HG03045 (cell line): ENCODE measurements around the gene STPG2.

ENCODE experiments used
- ATAC-seq: cut with Tn5 transposase; IDR thresholded peaks from one replicate; pipeline ENCODE4 v1.9.1; 2021; ENCODE audit warnings: mild to moderate bottlenecking, moderate library complexity; ENCODE audit not compliant: unreplicated experiment

Gene STPG2

DNA sequence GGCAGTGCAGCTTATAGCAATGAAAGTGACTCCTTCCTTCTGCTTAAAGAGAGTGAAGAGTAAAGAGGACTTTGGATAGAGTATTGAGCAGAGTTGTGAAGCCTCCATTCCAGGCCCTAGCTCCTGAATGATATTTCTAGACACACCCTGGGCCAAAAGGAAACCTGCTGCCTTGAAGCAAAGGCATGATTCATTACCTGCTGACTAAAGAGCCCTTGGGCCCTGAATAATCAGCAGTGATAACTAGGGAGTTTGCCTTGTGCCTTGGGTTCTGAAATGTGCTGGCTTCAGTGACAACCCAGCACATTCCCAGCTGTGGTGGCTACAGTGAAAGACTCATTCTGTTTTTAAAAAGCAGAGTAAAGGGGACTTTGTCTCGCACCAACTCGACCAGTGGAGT is 49.2 kb downstream of the STPG2 start:
- ATAC-seq, result no peak

DNA sequence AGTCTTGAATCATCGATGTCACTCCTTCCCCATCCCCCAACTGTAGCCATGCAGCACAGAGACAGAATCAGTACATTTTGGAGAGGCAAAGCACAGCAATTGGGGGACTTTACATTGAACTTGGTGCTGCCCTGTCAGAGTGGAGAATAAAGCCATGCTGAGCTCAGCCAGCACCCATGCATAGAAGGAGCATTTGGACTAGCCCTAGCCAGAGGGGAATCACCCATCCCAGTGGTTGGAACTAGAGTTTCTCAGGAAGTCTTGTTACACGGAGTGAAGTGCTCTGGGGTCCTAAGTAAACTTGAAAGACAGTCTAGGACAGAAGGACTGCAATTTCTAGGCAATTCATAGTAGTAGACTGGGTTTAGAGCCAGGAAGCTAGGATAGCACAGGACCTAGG is 49.6 kb downstream of the STPG2 start:
- no peak for ATAC-seq

DNA sequence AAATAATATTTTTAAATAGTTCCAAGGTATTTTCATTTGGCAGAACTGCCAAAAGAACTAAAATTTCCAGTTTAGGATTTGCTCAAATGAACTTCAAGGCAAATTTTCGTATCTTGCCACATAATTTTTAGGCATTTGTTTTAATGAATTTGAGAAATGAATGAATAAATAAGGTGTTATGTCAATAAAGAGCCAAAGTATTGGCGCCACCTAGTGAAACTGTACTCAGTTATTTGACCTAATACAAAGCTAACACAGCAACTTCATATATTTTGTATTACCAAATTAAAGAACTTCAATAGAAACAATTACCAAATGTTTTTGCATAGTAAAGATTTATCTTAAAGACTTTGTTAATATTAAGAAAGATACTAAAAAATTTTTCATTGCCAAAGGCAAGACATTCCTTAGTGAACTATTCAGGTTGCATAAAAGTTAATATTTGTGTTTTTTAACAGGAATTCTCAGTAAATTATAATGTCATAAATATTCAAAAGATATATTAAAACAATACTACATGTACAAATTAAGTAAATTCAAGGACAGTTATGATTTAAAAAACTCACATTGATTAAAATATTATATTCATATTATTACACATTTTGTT is 50.3 kb downstream of the STPG2 start:
- ATAC-seq, result no peak

DNA sequence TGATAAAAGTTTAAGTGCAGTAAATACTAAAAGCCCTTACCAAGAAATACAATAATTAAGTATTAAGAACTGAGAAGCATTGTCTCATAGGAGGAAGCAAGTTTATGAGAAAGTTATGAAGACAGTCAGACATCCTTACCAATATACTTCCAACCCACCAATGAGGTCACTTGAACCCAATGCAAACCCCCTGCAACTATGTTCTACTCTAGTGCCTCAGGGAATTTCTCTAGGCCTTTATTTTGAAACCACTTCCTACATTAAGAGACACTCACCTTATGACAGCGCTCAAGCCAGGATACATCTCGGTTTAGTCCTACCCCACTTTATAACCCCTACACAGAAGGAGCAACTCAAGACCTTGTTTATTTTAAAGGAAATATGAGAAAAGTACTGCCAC is 61.3 kb downstream of the STPG2 start:
- no peak for ATAC-seq

DNA sequence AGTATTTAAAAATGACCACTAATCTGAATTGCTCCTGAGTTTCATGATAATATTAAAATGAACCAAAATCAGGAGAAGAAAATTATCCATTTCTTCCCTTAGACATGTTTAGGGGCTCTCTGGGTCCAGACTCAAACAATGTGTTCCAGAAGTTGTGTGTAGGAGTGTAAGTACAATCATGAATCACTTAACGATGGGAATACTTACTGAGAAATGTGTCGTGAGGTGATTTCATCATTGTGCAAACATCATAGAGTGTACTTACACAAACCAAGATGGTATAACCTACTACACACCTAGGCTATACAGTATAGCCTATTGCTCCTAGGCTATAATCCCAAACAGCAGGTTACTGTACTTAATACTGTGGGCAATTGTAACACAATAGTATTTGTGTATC is 74.8 kb downstream of the STPG2 start:
- ATAC-seq, result no peak

DNA sequence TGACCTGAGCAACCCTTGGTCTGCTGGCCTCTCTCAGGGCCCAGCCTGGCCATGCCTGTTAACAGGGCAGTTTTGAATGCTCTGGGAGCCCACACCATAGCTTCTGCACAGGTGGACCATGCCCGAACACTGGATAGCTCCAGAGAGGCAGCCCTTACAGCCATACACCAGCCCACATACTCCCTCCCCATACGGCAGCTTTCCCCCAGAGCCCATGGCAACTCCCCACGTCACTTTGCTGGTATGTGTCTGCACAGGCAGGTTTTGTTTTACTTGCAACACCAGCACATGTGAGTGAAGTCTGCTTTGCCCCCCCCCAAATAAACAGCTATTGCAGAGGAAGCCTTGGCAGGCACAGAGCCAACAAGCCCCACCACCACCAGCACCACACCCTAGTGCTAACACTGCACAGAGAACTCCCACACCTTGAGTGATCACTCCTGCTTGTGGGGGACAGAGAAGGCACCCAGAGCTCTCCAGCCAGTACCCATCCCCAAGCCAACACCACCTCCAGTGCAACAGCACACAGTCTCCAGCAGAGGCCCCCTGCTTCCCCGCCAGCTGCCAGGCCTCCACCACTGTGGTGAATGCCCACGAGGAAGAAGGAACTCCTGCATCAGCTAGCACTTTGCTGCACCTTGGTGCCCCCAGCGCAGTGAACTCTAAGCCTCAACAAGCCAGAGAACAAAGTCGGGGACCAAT is 87.3 kb downstream of the STPG2 start:
- no peak for ATAC-seq

DNA sequence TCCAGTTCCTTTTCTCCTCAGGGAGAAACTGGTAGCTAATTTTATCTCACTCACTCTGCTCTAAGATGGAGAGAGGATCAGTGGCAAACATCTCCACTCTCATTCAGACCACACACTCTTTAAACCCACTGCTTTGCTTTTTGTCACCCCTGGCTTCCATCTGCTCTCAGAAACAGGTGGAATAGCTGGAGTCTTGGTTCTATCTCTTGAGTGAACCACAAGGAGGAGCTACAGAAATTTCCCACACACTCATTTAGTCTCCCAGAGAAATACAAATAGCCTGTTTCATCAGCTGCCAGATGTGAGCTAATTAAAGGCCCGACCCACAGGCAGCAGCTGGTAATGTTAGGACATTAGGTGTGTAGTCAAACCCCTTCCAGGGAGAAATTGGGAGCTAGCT is 96.6 kb downstream of the STPG2 start:
- ATAC-seq, result no peak

DNA sequence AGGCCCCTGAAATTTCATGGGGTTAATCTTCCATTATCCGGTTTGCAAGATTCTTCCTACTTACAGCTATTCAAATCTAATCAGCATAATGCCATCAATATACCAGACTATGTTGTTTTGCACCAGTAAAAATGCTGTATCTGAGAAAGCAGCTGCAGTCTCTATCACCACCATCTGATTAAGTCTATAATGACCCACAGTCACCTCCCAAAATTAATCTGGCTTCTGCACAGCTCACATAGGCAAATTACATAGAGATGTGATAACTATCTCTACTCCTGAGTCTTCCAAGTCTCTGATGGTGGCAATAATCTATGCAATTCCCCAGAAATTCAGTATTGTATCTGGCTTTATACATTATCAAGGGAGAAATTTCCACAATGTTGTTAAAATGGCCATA is 113.2 kb downstream of the STPG2 start:
- no peak for ATAC-seq

DNA sequence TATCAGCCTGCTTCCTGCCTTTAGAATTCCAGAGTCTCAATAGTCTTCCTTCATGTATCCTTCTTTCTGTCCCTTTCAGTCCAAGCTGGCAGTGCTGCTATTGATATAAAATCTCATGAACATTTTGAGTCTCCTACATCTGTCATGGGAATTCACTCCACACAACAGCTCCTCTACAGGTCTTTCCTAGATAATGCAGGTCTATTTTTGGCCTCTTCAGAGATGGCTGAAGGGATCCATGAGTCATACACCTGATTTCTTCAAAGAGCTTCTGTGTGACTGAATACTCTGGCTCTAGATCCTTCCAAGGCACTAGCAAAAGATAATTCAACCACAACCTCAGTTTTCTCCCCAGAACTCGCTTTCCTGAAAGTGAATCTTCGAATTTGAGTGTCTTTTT is 115.4 kb downstream of the STPG2 start:
- ATAC-seq, result no peak

DNA sequence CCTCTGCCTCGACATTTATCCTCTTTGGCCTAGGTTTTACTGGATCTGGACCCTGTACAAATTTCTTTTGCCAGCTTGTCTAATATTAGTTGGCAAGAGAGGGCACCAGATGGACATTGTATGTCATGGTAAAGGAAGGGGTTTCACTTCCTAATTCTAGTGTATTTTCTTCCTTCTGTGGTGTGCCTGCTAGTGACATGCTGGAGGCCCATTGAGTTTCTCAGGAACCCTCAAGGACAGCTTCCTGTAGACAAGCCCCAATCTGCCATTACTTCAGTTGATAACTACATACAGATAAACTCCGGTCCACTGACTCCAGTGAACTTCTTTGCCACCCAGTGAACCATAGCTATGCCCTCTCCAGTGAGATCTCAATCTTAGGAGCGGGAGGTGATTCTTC is 116.9 kb downstream of the STPG2 start:
- no peak for ATAC-seq

DNA sequence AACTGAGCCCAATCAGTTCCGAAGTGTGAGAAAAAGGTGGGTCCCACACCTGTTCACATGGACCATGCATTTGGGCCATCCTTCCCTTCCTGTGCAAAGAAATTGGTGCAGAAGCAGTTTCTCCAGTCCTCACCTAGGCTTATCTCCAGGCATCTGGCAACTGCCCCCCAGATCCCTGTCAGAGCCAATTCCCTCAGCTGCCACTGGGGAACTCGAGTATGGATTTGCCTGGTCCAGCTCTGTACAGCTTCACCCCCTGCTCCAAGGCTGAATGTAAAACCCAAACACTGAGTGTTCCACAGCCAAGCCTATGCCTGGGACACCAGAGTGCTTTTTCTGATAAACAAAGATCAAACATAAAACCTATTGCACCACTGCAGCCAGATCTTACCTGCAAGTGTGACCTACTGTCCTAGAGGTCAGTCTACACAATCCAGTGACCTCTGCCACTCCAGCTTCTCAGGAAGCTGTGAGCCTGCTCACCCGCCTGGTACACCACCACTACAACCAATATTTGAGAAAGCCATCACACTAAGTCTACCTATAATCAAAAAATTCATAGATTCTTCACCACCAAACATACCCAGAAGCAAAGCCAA is 136.4 kb downstream of the STPG2 start:
- no peak for ATAC-seq

DNA sequence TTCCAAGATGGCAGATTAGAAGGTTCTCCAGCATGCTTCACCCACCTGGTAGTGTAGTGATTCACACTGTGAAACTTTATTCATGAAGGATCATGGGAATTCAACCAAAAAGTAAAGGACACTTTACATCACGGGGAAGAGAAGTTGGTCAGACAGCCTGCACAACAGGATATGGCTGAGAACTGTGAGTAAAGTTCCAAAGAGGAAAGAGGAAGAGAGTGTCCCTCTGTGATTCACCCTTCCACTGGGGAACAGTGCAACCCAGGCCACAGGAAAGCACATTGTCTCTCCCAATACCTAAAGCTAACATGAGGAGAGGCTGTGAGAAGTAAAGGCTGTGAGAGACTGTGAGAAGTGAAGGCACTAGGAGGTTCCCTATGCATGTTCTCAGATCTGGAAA is 137.2 kb downstream of the STPG2 start:
- ATAC-seq, result no peak

DNA sequence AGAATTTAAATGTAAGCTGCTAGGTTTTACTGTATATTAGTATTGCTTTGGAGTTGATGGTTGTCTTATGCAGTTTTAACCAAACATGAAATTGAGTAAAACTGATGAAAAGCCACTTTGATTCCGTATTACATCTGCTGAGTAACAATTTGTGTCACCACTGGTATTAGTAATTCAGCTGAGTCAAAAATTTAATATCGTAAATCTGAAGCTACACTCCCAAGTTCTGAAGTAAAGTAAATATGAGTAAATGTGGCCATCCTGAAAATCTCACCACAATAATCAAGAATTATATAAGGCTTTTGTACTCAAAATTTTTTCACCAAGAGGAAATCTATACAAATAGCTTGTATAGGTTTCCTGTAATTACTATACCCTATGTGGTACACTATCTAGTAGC is 142.3 kb downstream of the STPG2 start:
- no peak for ATAC-seq

DNA sequence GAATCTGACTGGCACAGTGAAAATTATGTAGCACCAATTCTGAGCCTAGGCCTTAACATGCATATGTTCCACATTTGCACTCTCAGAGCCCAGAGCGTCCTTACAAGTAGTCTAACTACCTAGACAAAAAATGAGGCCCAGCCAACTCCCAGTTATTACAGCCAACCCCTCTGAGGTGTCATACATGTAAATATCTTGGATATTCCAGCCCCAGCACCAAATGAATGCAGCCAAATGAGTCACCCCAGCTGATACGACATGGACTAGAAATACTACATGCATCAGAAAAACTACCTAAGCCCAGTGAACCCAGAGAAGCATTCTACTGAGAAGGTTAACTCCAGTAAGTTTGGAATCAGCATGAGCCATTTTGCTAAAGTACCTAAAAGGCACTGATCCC is 145.1 kb downstream of the STPG2 start:
- ATAC-seq, result no peak

DNA sequence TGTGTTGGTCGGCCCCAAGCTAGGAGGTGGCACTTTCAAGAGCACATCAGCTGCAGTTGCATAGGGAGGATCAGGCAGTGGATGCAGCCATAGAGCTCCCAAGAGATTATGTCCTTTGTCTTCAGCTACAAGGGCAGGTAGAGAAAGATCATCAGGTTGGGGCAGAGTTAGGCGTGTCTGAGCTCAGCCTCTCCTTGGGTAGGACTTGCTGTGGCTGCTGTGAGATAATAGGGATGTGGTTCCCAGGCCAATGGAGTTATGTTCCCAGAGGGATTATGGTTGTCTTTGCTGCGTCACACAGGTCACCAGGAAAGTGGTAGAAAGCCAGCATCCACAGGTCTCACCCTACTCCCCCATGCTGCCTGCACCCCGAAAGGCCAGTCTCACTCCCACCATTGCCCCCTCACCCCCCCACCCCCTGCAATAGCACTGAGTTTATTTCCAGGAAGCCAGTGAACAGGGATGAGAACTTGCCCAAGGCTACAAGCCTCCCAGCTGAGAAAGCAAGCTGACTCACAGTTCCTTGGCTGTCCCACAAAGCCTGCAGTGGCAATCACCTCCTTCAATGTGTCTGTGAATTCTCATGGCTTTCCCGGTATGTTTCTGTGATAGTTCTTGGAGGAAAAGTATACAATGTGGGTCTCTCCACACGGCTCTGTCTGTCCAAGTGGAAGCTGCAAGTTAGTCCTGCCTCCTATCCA is 148.4 kb downstream of the STPG2 start:
- ATAC-seq, result no peak

DNA sequence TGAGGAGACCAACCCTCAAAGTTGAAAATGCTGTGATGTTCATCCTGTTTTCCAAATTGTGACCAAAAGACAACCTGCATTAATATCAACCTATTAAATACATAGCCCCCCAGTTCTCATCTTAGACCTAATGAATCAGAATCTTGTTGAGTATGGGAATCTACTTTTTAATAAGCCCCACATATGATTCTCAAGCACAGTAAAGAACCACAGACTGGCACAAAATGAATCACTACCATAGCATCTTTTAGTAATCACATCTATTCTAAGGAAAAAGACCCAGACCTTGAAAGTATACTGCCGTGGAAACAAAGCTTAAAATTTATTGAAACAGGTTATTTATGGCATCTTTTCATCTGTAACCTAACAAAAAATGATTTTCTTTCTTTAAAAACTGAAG is 152.9 kb downstream of the STPG2 start:
- no peak for ATAC-seq

DNA sequence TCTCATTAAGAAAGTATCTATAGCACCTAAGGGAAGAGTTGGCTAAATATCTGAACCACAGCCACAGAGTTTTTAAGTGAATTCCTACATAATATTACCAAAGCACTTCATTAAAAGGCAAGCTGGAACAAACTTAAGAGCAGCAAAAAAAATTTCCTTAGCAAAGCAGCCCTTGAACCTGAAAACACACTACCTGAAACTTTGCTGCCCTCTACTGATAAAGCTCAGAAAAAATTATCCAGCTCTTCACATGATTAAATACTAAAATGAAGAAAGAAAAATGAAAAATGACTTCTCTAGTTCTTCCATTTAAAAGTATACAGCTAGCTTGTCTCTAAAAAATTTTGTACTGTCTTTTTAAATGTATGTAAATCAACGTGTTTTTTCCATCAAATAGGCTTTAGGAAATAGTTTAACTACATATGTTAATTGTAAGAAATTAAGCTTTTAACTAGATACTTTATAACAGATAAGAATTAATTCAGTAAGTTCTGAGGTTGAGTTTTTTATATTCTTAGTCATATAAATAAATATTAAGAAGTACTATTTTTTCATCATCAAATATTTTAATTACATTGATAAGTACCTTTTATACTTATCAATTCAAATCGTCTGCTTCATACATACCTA is 156.1 kb downstream of the STPG2 start:
- no peak for ATAC-seq

DNA sequence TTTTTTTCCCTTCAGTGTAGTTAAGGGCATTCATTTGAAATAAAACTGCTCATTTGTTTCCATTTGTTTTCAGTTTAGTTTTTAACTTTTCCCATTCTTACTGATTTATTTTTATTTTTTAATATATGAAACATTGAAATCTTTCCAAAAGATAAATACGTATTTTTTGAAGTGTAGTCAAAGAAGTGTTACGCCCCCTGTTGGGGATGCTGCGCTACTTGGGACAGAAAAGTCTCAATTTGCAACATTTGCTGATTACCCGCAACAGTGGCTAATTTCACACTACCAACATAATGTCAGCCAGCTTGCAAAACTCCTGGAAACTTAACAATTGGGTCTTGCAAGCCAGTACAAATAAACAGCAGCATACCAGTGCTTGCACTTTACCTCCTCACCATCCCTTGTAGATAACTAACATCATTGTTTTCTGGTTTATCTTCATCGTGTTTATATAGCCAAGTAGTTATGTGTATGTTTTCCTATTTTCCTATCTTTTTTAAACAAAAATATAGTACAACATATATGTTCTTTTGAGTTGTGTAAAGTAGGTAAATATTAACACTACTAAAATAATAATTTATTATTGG is 158.6 kb downstream of the STPG2 start:
- no peak for ATAC-seq

DNA sequence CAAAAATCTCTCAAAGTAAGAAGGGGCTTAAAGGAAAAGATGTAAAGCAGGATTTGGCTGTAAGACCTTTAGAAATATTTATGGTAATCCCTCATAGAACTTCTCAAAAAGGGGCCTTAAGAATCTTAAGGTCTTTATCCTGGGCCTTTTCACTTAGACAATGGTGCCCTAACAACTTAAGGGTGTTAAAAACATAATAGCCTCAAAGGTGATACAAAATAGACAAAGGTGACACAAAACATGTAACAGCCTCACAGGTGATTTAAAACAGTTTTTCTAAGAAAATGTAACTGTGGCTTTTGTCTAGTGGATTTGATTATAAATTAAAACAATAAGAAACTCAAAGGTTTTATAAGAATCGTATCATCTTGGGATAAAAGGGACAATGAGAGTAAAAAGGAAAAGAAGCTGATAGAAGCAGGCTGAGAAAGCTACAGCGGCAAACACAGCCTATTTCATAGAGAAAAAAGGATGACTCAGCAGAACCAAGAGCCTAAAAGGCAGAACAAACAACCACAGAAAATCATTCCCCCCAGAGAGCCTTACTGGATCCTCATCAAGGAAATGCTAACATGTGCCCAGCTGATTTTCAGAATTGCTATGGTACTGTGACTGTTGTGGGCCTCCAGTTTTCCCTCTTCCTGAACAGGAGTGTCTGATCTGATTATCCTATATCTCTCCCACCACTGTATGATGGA is 164.3 kb downstream of the STPG2 start:
- ATAC-seq, result no peak

DNA sequence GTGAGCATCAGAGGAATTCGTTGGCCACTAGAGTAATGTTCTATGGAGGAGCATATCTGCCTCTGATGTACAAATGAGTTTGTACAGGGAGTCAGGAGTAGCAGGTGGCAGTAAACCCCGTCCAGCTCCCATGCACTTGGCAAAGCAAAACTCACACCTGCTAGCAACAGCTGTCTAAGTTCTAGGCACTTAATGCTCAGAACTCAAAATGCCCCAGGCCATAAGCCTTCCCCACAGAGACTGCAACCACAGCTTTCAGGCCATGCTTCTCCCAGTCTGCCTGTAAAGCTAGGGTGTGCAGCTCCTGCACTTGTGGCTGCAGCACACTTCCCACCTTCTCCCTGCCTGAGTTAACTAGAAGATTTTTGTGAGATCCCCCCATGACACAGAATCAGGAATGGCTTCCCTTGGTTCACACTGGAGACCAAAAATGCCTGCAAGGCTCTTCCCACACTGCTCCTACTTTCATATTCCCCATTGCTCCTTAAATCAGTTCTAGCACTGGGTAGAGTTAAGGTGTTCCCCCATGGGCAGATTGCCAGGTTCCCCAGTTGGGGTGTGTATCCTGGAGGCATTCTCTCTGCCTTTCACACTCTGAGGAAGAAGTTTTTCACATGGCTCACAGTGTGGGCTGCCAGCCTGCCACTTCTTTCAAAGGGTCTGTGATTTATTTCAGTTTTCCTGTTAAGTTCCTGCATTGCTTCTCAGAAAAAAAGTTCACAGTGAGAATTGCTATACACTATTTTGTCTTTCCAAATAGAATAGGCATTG is 189.9 kb downstream of the STPG2 start:
- no peak for ATAC-seq
